Stimulated activated CD8-positive, alpha-beta memory T cell treated with anti-CD3 and anti-CD28 coated beads, Interleukin-15, amount 100 ng/mL, for 1 hour (primary cell): Measurements from ENCODE around the gene ARAP3.
"Not testable (repeated sequence)": the region's sequence is repeated elsewhere in the genome, so short reads cannot be mapped to it uniquely, and the experiment has no call there.

ENCODE experiments used
- DNase-seq: peaks from one replicate; pipeline ENCODE4 v3.0.0-alpha.2; 2020; ENCODE audit warnings: low read depth

The ARAP3 gene

GRCh38 chr5:141613344-141613743 lies 68.7 kb downstream of the ARAP3 start:
- no peak for DNase-seq

GRCh38 chr5:141611289-141611688 lies 70.7 kb downstream of the ARAP3 start:
- no peak for DNase-seq

- DNase-seq: not testable (repeated sequence)
Observed at GRCh38 chr5:141609921-141610320, 72.1 kb downstream of the ARAP3 start.

- DNase-seq: no peak
Observed at GRCh38 chr5:141609044-141609443, 73.0 kb downstream of the ARAP3 start.

- DNase-seq: no peak
Observed at GRCh38 chr5:141608557-141608956, 73.5 kb downstream of the ARAP3 start.

- no peak for DNase-seq
Observed at GRCh38 chr5:141608046-141608445, 74.0 kb downstream of the ARAP3 start.

GRCh38 chr5:141605523-141606277 lies 76.3 kb downstream of the ARAP3 start:
- DNase-seq: peak; percentile 50

GRCh38 chr5:141603923-141604717 lies 77.9 kb downstream of the ARAP3 start:
- DNase-seq: no peak
